ENCODE measurements around the gene TTF2.

The TTF2 gene

DNA sequence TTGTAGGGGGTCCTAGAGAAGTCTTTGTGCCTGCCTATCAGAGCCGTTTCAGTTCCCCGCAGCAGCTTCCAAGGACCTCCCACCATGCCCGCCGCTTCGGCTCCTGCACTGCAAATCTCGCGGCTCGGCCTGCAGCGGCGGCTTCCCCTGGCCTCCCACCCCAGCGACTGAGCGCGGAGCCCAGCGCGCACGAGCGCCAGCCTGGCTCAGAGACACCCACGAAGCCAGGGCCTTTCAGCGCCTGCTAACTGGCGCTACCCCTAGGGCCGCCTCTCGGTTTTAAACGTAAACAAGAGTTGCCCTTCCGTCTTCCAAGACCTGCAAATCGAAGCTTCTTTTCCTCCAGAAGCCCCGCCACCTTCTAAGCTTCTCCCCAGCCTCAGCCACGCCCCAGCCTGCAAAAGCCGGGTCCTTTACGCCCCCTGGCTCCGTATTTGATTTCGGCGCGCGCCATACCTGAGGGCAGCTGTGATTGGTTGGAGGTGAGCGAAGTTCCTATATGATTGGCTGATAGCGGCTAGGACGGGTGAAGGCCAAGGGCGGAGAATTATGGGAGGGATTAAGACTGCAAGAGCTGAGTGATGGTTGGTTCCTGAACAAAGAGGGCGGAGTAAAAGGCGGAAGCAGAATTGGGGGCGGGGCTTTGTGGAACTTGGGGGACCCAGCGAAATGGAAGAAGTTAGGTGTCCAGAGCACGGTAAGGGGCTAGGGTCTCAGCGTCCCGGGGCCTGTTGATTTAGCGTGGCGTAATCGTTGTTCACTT lies at the start of gene TTF2:
Gene TTF2 (plus strand): TSS at position 649 of the 763 bp plus-strand sequence. CDS start 21 bp downstream, at position 670.
- peak; percentile 86 to 97 (median 90) for DNase-seq

- no peak for DNase-seq
These were observed 48.8 kb upstream of the TTF2 start for GRCh38 chr1:117011334-117011733.

DNA sequence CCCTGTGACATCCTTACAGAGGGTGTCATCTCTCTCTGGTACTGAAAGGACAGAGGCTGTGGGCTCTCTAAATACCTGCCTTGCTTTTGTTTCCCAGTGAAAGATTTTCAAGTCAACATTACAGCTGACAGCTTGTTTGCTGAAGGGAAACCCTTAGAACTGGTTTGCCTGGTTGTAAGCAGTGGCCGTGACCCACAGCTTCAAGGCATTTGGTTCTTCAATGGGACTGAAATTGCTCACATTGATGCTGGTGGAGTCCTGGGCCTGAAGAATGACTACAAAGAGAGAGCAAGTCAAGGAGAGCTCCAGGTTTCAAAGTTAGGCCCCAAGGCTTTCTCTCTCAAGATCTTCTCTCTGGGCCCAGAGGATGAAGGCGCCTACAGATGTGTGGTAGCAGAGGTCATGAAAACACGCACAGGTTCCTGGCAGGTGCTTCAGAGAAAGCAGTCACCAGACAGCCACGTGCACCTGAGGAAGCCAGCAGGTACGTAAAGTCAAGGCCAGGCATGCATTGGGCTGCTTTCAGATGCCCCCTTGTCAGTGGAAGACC lies 46.7 kb upstream of the TTF2 start:
- no peak for DNase-seq

- no peak for DNase-seq
These were observed 45.9 kb upstream of the TTF2 start for GRCh38 chr1:117014209-117014608.

- no peak for DNase-seq
These were observed 44.4 kb upstream of the TTF2 start for GRCh38 chr1:117015724-117016123.

- DNase-seq, result no peak
These were observed 43.1 kb upstream of the TTF2 start for GRCh38 chr1:117017062-117017461.

- DNase-seq, result no peak
These were observed 42.5 kb upstream of the TTF2 start for GRCh38 chr1:117017648-117018047.

GRCh38 chr1:117020526-117021156 lies 39.5 kb upstream of the TTF2 start:
- no peak for DNase-seq

GRCh38 chr1:117022114-117022513 lies 38.0 kb upstream of the TTF2 start:
- no peak for DNase-seq

GRCh38 chr1:117025568-117025967 lies 34.6 kb upstream of the TTF2 start:
- no peak for DNase-seq

DNA sequence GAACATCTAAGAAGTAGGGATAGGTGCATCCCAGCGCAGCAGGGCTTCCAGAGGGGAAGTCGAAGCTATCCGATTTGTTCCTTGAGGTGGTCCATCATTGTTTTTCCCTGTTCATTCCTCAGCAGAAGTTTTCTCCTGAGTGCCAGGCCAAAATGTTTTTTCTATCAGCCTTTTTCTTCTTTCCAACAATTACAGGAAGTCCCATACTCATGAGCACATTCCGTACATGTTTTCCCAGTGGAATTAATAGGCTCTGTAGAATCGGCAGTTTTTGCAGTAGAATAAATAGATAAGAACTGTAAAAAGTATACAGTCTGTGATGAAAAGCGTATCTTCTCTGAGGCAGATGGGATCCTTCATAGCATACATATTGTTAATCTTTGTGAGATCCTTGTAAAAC lies 33.8 kb upstream of the TTF2 start:
- DNase-seq, result no peak

DNA sequence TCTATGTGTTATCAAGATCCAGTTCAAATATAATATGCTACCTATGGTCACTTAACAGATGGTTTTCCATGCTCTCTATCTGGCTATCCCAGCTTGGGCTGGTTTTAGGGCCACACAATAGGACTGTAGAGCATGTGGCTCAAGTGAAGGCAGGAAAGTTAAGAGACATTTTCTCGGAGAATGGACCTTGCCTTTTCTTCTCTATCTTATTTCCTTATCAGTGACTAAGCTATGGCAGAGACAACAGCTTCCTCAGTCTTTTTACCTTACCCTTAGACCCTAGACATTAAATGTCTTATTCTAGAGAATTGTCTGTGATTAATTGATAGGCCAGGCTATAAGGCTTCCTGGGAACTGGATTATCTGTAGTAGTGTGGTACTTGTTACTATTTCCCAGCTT lies 30.4 kb upstream of the TTF2 start:
- DNase-seq, result no peak

DNA sequence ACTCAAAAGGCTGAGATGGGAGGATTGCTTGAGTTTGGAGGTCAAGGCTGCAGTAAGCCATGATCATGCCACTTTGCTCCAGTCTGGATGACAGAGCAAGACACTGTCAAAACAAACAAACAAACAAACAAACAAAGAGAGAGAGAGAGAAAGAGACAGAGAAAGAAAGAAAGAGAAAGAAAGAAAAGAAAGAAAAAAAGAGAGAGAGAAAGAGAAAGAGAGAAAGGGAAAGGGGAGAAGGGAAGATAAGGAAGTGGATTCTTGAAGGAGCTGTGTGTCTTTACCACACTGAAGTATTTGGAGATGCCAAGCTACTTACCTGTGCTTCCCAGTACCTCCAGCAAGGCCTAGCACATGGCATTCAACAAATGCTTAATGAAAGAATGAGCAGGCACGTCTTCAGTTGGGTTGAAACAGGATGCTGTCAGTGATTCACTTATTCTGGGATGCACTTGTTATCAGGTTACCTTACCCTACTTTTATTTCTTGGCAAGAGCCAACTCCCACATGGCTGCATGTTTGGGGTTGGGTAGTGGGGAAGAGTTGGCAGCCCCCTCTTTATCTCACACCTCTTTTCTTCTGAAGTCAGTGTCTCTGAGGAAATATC lies 29.8 kb upstream of the TTF2 start:
- no peak for DNase-seq

- no peak for DNase-seq
These were observed 27.9 kb upstream of the TTF2 start for GRCh38 chr1:117032266-117032665.

DNA sequence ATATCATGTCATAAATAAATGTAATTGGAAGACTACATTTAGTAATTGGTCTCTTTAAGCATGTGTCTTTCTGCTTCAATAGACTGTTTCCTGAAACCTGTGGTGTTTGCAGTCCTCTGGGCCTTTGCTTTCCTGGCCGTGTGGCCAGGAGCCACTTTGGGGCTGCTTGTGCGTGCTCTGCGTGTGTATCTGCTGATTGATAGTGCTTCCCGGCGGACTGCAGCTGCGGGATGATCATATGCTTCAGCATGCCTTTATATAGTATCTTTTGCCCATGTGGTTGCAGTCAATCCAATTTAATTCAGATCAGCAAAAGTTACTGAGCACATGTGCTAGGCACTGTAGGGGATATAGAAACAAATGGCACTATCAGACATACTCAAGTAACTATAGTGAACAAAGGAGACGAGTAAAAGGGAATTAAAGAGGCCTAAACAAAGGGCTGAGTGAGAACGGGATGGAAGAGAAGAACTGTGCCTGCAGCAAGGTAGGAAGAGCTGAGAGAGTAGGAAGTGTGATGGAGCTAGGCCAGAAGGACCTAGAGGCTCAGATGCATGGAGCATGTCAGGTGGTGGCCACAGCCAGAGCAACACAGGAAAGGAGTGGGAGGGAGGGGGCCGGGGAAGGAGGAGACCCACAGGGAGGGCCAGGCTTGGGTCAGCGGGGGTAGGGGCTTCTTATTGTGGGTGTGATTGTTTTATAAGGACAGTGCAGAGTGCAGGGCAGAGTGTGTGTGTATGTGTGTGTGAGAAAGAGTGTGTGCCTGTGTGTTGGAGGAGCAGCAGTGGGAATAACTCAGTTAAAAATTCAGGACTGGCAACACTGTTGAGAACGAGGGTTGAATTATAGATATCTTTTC lies 27.2 kb upstream of the TTF2 start:
- no peak for DNase-seq

DNA sequence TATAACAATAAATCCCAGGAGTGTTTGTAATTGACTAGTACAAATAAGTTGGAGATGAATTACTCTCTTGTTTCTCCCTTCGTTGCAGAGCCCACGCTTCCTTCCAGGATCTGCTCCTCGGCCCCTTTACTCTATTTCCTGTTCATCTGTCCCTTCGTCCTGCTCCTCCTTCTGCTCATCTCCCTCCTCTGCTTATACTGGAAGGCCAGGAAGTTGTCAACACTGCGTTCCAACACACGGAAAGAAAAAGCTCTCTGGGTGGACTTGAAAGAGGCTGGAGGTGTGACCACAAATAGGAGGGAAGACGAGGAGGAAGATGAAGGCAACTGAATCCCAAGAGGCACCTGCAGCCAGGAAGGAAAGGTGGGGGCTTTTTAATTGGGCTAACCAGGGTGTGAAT lies 26.4 kb upstream of the TTF2 start:
- no peak for DNase-seq

- DNase-seq, result no peak
These were observed 25.3 kb upstream of the TTF2 start for GRCh38 chr1:117034791-117035290.

DNA sequence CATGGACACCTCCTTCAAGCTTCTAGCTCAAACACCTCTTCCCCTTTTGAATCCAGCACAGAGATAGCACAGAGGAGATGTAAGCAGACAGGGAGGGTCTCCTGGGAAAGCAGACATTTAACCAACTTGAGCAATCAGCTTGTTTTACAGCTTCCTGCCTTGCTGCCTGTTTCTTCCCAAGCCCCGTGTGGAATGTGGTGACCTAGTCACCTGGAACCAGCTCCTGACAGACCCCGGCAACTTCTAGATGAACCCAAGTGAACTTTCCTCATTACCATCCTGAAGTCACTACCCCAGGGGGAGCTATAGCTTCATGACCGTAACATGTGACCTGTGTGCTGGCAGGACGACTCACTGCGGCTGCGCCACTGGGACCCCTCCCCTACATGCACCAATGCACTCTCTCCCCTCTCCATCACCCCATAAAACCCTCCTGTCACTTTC lies 24.1 kb upstream of the TTF2 start:
- no peak for DNase-seq

DNA sequence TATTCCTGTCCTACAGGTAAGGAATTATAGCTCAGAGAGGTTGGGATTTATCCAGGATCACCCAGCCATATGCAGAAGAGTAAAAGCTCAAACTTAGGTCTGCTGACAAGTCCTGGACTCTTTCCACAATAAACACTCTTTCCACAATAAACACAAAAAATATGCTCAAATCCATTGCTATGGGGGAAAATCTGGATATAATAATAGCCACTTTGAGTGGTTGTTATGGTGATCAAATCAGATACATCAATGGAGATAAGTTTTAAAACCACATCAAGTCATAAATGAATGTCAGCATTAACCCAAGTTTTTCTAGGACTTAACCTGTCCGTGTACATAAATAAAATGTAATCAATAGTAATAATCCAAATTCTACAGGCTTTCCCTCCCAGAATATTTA lies 22.3 kb upstream of the TTF2 start:
- no peak for DNase-seq

DNA sequence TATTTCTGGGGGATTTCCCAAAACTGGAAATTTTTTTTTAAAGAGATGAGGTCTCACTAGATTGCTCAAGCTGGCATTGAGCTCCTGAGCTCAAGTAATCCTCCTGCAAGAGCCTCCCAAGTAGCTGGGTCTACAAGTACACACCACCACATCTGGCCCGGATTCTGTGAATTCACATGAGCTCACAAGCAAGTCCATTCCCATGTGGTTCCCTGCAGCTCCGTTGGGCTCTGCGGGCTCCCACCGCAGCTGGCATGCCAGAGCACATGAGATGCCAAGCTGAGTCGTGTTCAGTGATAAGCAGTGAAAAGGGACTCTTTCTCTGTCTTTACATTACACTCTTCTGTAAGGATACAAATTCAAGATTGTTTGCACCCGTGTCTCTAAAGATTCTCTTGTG lies 21.9 kb upstream of the TTF2 start:
- no peak for DNase-seq

DNA sequence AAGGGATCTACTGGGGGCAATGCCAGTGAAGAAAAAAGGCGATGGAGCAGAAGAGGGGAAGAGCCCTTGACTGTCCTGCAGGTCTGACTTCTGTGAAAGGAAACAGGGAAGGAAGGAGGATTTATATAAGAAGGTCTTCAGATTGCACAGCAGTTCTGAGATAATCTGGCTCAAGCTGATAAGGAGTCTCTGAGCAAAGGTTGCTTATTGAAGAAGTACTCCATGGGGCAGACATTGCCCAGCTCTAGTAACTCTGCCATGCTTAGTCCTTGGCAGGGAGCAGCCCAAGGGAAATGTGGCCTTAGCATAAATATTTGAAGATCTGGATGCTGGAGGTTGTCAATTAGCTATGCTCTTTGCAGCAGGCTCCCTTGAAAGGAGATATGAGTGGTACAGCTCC lies 15.9 kb upstream of the TTF2 start:
- DNase-seq, result no peak

GRCh38 chr1:117045644-117046043 lies 14.5 kb upstream of the TTF2 start:
- DNase-seq, result no peak

- DNase-seq, result no peak
These were observed 13.3 kb upstream of the TTF2 start for GRCh38 chr1:117046781-117047180.

Data from activated CD4-positive, CD25-positive, alpha-beta regulatory T cell (primary cell).